GM21825 (cell line): ENCODE measurements around the gene HAPSTR1.

Source experiments
- ATAC-seq: cut with Tn5 transposase; IDR thresholded peaks from one replicate; pipeline ENCODE4 v1.9.1; 2021; ENCODE audit warnings: mild to moderate bottlenecking, moderate library complexity; ENCODE audit not compliant: unreplicated experiment

Gene HAPSTR1

GRCh38 chr16:9122342-9122741 is 30.9 kb downstream of the HAPSTR1 start:
- ATAC-seq: no peak

DNA sequence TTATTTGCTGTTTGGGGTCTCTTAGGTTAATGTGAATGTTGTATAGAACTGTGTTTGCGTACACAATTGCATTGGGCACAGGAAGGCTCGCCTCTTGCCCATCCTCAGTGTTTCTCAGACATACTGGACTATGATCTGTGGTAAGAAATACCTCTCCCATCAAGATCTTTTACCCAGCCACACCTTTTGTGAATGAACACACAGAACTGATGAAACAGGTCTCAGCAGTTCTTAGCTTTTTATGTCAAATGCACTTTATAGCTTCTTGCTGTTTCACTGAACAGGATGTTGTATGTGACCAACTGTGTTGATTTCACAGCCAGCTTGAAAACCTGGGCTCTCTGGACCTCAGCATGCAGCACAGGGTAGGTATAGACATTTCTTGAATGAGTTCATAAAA is 31.5 kb downstream of the HAPSTR1 start:
- no peak for ATAC-seq

DNA sequence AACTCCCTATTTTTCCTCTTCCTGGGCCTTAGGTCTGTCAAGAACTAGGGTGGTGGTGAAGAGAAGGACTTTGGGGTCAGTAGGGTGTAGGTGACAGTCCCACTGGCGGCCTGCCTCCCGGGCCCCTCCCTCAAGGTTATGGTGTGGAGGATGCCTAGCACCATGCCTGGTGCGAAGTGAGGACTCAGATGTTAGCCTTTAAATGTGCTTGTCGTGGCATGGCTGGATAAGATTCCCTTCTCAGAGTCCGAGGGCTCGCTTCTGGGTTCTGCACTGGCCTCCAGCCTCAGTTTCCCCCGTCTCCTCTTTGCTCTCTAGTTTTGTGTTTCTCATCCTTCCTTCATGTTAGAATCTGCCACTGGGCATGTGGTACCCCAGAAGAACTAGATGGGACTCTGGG is 32.0 kb downstream of the HAPSTR1 start:
- no peak for ATAC-seq

GRCh38 chr16:9123871-9124270 is 32.4 kb downstream of the HAPSTR1 start:
- ATAC-seq: no peak

DNA sequence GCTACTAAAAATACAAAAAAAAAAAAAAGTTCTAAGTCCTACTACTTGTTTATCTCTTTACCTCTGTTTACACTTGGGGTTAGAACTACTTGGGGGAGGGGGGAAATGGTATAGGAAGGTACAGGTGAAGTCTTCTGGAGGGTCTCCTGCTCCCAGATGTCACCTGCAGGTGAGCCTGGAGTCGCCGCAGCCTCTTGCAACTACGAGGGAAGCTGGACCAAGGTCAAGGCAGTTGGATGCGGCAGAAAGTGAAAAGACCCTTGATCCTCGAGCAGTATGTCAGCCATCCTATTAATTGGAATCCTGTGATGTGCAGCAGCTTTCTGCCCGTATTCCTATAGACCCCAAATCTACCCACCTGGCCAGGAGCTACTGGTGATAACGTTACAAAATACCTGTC is 33.0 kb downstream of the HAPSTR1 start:
- ATAC-seq: no peak

- no peak for ATAC-seq
These were observed 33.6 kb downstream of the HAPSTR1 start for GRCh38 chr16:9124908-9125584.

GRCh38 chr16:9125658-9126505 is 34.4 kb downstream of the HAPSTR1 start:
- ATAC-seq: no peak

DNA sequence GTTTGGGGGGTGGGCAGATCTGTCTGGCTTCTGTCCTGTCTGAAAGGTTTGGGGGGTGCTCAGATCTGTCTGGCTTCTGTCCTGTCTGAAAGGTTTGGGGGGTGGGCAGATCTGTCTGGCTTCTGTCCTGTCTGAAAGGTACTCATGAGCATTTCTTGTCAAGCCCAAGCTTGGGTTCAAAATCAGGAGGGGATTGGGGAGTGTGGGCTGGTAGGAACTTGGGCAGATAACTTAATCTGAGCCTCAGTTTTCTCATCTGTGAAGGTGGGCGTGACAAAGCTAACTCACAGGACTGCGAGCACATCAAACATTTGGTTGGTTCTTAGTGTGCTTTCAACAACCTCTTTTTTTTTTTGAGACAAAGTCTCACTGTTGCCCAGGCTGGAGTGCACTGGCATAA is 35.2 kb downstream of the HAPSTR1 start:
- no peak for ATAC-seq

GRCh38 chr16:9128346-9129342 is 37.2 kb downstream of the HAPSTR1 start:
- ATAC-seq: no peak

GRCh38 chr16:9134306-9134705 is 42.9 kb downstream of the HAPSTR1 start:
- no peak for ATAC-seq

GRCh38 chr16:9134739-9135138 is 43.3 kb downstream of the HAPSTR1 start:
- peak; percentile 61 for ATAC-seq

- peak; percentile 74 for ATAC-seq
These were observed 44.4 kb downstream of the HAPSTR1 start for GRCh38 chr16:9135797-9136196.

DNA sequence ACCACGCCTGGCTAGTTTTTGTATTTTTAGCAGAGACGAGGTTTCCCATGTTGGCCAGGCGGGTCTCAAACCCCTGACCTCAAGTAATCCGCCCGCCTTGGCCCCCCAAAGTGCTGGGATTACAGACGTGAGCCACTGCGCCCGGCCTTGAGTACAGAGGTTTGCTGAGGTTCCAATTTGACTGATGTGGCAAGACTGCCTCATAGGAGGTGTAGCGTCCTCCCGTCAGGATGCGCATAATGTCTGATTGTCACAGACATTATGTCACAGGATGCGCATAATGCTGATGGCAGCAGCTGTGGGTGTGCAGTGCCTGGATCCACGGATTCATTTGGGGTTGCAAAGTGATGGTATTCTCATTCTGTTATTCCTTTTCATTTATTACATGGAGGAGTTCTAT is 45.2 kb downstream of the HAPSTR1 start:
- ATAC-seq: no peak

DNA sequence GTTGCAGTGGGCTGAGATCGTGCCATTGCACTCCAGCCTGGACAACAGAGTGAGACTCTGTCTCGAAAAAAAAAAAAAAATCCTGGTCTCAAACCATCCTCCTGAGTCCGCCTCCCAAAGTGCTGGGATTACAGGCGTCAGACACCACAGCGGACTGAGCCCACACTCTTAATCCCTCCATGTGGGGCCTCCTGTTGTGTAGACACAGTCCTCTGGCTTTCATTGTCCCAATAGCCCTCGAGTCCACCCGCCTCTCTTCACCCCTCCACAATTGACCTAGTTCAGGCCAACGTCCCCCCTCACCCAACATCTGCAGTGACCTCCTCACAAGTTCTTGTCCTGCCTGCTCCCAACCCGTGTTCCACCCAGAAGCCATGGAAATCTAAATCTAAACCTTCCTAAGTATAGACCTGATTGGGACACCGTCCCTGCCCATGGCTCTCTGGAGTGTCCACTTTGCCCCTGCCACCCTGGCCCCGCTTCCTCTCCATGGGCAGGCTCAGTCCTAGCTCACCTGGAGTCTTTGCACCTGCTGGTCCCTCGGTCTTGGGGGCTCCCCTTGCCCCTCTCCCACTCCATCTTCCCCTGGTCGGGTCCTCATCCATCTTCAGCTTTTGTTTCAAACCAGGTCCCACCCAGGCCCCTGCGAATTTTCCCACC is 46.7 kb downstream of the HAPSTR1 start:
- no peak for ATAC-seq

DNA sequence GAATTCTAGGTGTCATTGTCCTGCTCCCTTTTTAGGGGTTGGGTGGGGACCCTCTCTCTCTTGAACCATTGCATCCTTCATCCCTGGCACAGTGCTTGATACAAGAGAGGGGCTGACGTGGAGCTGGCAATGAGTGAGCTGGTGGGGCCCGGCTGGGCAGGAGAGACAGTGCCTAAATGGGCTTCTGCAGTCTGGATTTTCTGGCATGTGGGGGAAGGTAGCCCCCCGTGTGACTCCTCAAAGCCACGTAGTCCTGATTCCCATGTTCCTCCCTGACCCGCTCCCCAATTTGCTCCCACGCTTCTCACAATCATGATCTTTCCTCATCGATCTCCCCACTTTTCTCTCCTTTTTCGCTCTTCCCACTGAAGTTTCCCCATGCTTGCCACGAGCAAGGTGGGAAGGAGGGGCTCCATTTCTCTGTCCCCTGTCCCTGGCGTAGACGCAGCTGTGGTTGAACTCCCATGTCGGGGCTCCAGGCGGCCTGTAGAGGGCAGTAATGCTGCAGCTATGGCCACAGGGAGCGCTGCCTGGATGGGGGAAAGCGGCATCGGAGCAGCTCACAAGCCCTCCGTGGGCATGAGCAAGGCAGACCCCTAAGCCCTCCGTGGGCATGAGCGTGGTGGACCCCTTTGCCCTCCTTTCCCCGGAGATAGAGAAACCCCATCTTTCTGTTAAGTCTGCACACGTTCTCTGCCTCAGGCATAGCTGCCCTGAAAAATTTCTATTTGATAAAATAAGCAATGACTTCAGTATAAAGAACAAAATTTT is 47.5 kb downstream of the HAPSTR1 start:
- ATAC-seq: no peak

GRCh38 chr16:9139965-9140364 is 48.5 kb downstream of the HAPSTR1 start:
- ATAC-seq: peak; percentile 42
